GM21390 (cell line): ENCODE results near the gene CCDC192.
"Not testable (repeated sequence)": the region's sequence is repeated elsewhere in the genome, so short reads cannot be mapped to it uniquely, and the experiment has no call there.

ENCODE experiments used
- ATAC-seq: cut with Tn5 transposase; IDR thresholded peaks from one replicate; pipeline ENCODE4 v1.9.1; 2021; ENCODE audit not compliant: unreplicated experiment

CCDC192 gene

GRCh38 chr5:127839496-127840197, 136.5 kb downstream of the CCDC192 start:
- peak; percentile 44 for ATAC-seq

DNA sequence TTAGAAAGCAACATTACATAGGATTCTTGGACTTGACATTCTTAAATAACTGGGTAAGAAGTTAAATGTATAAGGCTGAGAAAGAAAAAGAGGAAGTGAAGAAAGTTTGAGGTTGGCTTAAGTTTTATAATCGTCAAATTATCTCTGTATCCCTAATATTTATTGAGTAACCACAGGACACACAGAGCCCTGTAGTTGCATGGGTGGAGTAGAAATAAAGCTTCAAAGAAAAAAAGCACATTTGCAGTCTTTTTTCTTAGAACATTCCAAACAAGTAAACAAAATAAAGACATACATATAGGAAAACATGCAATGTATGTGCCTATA, 137.0 kb downstream of the CCDC192 start:
- ATAC-seq, result peak; percentile 76

DNA sequence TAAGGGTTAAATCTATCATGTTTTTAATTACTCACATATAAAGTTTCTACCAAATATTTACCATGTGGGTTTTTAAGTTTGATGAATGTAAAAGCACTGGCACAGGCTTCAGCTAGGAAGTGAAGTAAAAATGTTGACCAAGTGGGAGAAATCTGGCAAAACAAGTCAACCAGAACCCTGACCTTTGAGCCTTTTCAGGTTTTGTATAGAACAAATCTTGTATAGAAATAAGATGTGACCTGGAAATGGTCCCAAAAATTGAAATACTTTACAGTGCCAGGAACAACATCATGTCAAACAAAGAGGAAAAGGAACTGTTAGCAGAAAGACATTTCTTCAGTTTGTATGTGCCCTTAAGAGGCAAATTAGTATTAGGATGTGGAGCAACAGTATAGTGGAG, 137.6 kb downstream of the CCDC192 start:
- no peak for ATAC-seq

- ATAC-seq, result no peak
Measured at GRCh38 chr5:127844581-127845021, 141.4 kb downstream of the CCDC192 start.

DNA sequence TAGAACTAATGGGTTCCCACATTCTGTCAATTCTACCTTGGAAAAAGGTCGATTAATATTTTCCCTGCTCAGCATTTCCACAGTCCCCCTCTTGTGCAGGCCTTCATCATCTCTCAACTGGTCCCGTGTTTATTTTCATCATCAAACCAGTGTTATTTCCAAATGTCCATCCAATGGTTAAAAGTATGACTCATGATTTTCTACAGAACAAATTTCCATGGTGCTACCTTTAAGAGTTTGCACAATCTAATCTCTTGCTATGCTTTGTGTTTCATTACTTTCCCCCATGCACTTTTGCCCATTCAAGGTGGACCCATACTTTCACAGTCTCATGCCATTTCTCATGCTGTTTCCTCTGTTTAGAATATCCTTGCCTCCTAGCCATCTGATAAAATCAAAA, 143.7 kb downstream of the CCDC192 start:
- ATAC-seq, result no peak

GRCh38 chr5:127847641-127848040, 144.4 kb downstream of the CCDC192 start:
- not testable (repeated sequence) for ATAC-seq

DNA sequence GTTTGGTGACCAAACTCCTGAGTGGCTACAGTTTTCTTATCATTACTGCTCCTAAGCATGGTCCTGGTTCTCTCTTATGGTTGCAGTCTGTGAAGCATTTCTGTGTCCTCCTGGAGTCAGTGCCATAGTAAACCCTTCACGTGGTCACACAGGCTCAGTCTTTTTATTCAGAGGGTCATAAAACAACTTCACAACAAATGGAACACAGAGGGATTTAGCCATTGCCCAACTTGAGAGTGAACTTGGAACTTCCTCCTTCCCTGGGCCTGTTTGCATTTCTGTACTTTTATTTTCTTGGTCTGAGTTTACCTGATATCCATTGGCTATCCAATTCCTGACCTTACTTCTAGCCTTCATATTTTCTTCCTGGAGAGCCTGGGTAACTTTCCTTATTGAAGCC, 144.9 kb downstream of the CCDC192 start:
- ATAC-seq, result no peak

GRCh38 chr5:127849408-127849807, 146.2 kb downstream of the CCDC192 start:
- no peak for ATAC-seq

GRCh38 chr5:127849891-127850290, 146.7 kb downstream of the CCDC192 start:
- no peak for ATAC-seq

DNA sequence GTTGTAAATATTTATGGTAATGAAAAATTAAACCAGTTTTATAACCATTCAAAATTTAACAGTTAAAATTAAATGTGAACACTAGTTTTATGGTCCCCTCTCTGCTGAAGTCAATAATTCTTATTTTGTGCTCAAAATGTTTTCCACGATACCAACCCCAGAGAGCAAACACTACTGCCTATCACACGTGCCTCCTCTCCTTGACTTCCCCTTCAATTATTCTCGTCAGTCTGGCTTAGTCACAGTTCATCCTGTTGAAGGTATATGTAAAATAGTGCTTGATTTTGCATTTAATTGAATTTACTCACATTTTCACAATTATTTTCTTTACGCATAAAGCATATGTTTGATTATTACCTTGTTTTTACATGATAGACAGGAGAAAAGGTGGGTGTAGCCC, 148.8 kb downstream of the CCDC192 start:
- no peak for ATAC-seq

DNA sequence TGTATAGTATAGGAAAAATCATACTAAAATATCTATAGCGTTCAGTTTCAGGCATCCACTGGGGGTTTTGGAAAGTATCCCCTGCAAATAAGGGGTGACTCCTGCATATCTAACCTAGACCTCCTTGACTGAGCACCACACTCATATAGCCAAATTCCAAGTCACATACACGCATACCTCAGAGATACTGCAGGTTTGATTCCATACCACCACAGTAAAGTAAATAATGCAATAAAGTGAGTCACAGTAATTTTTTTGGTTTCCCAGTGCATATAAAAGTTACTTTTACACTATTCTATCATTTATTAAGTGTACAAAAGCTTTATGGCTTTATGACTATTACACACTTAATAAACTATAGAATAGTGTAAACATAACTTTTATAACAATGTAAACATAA, 151.3 kb downstream of the CCDC192 start:
- no peak for ATAC-seq

DNA sequence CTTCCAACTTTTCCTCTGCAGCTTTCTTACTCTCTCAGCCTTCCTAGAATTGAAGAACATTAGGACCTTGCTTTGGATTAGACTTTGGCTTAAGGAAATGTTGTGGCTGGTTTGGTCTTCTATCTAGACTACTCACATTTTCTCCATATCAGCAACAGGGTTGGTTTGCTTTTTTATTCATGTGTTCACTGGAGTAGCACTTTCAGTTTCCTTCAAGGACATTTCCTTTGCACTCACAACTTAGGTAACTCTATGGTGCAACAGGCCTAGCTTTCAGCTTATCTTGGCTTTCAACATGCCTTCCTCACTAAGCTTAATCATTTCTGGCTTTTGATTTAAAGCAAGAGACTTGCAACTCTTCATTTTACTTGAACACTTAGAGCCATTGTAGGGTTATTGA, 153.1 kb downstream of the CCDC192 start:
- peak; percentile 92 for ATAC-seq

DNA sequence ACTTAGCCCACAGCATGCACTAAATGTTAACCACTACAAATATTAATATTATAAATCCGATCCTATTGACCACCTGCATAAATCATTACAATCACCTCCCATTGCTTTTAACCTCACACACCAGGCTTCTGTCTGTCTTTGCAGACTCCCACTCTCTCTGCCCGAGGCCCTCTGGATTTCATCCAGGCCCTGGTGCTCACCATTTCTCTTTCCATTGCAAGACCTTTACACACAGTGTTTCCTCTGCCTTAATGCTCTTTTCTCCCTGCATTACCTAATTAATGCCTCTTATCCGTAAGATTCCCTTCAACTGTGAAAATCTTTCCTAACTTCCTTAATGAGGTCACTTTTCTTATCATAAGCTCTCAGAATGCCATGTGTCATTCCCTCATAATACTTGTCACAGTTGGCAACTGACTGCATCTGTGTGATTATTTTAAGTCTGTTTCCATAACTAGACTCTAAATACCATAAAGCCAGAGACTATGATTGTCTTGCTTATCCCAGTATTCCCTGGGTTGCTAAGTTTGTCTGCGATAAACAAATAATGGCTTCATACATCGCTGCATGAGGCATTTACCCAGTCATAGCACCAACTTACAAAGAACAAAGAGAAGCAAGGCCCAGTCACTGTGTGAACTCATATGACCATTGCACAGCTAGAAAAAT, 155.1 kb downstream of the CCDC192 start:
- no peak for ATAC-seq

DNA sequence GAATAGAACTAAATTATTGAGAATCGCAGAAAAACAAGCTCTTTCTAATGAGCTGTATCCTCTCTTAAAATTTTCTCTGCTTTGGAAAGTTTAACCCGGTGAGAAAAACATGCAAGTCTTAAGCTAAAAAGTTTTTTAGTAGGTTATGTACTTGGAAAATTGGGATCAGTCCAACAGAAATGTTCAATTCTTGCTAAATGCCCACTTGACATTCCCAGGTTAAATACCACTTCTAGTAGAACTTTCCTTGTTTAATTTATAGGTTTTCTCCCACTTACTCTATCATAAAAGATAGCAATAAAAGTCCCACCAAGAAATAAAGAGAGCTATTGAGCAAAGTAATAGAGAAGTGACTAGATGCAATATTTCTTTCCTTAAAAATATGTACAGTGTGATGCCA, 157.1 kb downstream of the CCDC192 start:
- no peak for ATAC-seq

GRCh38 chr5:127863161-127863560, 160.0 kb downstream of the CCDC192 start:
- ATAC-seq, result no peak

GRCh38 chr5:127863610-127864395, 160.6 kb downstream of the CCDC192 start:
- ATAC-seq, result no peak

DNA sequence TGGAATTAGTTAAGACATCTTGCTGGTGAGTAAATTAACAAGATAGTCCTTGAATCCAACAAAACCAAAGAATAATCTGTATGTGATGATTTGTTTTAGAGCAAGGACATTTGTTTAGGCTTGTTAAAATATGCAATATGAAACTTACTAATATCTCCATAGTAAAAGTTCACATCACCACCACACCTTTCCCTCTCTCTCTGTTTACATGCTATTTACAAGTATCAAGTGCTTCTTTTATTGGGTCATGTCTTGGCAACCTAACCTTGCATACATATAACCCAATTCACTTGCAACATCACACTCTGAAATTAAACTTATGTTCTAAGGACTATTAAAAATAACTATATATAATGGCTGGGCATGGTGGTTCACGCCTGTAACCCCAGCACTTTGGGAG, 161.3 kb downstream of the CCDC192 start:
- no peak for ATAC-seq

GRCh38 chr5:127865273-127865672, 162.1 kb downstream of the CCDC192 start:
- peak; percentile 45 for ATAC-seq

GRCh38 chr5:127867022-127867783, 164.0 kb downstream of the CCDC192 start:
- peak; percentile 54 for ATAC-seq

DNA sequence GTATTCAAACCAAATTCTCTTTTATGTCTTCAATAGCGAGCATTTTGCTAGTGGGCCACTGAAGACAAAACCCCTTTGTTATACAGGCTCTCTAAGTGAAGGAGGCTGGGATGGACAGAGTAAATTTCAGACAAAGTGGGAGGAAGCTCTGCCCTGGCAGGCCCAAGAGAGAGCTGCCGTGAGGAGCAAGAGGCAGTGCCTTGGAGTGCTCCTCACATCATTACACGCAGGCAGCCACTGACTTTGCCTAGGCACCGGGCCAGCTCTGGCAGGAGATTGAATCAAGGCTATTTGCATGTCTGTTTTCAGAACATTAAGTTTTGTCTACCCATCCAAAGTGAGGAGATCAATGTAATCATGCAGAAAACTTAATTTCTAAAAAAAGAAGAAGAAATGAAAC, 167.7 kb downstream of the CCDC192 start:
- ATAC-seq, result peak; percentile 59

DNA sequence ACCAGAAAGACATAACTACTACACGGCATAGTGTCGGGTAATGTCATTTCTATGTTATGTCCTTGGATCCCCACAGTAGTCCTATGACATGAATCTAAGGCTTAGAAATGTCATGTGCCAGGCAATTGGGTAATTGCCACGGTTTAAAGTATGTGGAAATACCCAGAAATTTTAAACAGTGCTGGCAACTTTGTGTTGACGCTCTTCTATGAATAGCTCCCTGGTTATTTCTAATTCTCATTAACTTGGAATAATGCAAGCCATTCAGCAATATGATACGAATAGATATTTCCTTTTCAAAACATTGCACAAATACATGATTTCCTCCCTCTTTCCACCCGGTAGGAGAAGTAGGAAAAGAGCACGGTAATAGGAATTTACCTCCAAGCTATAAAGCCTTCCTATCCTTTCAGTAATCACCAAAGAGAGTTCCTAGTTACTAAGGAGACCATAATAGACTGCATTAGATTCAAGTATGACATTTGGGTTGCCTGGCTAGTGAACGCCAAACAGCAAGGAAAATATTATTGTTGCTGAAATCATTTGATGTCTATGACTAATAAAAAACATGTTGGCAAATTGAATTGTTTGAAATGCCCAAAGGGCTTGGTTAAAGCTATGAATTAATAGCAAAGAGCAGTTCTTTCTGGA, 168.4 kb downstream of the CCDC192 start:
- ATAC-seq, result no peak
